HL-60 (cell line): ENCODE data around the gene PTPDC1.

Experiments
- CTCF ChIP-seq: IDR thresholded peaks from one replicate; pipeline ENCODE4 v1.5.1; 2011; ENCODE audit warnings: low read length, control low read depth, inconsistent platforms; ENCODE audit not compliant: insufficient read depth
- POLR2AphosphoS5 ChIP-seq: IDR thresholded peaks from 2 replicates; pipeline ENCODE4 v1.6.1; 2012; ENCODE audit warnings: low read depth
- REST ChIP-seq: IDR thresholded peaks from 2 replicates; pipeline ENCODE4 v1.6.1; 2012; ENCODE audit warnings: low read depth; ENCODE audit not compliant: insufficient replicate concordance
- SPI1 ChIP-seq: IDR thresholded peaks from 2 replicates; pipeline ENCODE4 v1.6.1; 2012; ENCODE audit warnings: low read depth, mild to moderate bottlenecking, borderline replicate concordance

- no peak for TF ChIP-seq REST
- TF ChIP-seq CTCF = no peak
- TF ChIP-seq POLR2AphosphoS5 = no peak
- no peak for TF ChIP-seq SPI1
These were observed 65.4 kb downstream of the PTPDC1 start for GRCh38 chr9:94149696-94150095.
